HG03469 (cell line): ENCODE data around the gene BTG3.
A peak's percentile ranks its signal among the peaks of the same experiment; 100 is the strongest.

Source experiments
- ATAC-seq: cut with Tn5 transposase; IDR thresholded peaks from one replicate; pipeline ENCODE4 v1.9.1; 2021; ENCODE audit warnings: mild to moderate bottlenecking, moderate library complexity, moderate number of reproducible peaks; ENCODE audit not compliant: unreplicated experiment

BTG3 gene, protein sequence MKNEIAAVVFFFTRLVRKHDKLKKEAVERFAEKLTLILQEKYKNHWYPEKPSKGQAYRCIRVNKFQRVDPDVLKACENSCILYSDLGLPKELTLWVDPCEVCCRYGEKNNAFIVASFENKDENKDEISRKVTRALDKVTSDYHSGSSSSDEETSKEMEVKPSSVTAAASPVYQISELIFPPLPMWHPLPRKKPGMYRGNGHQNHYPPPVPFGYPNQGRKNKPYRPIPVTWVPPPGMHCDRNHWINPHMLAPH

DNA sequence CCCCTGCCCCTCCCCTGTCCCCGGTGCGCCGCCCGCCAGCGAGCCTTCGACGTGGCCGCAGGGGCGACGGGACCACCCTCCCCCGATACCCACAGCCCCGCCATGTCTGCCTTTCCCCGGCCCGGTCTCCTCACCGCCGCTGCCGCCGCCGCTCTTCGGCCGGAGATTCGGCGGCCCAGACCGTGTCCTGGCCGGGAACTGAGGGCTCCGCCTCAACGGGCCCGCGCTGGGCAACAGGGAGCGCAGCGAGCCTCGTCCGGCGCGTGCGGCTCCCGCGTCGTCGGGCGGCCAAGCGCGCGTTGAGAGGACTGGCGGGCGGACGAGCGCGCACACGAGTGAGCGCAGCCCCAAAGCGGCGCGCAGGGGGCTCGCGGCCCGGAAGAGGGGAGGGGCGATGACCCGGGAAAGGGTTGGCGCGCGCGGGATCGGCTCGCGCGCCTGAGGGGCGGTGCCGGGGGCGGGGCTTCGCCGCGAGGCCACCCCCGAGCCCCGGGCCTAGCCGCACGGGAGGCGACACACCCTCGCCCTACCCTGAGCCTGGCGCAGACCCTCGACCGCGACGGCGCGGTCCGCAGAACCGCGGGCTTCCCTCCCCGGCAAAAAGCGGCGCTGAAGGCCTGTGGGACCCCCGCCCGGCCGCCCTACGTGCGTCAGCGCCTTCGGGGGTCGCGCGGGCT is at the start of gene BTG3:
BTG3 (minus strand) TSS at position 337 of the 677 bp plus-strand sequence. CDS start 3,757 bp downstream, outside the sequence.
- peak; percentile 80 for ATAC-seq

DNA sequence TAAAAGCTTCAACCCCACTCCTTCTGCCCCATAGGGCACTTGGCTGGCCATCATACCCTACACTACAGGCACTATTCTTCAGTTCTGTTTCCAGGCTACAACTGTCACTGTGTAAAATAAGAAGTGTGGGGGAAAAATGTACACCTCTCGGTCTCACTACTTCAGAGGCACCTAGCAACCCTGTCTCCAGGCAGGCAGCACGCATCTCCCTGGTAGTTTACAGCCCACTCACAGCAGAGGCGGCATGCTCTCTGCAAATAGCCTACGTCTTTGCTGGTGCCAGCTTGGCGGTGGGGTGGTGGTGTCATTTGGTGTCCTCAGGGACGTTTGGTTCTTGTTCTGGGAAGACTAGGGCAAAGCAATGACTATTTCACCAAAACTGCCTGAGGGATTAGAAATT is 48.2 kb upstream of the BTG3 start:
- no peak for ATAC-seq

DNA sequence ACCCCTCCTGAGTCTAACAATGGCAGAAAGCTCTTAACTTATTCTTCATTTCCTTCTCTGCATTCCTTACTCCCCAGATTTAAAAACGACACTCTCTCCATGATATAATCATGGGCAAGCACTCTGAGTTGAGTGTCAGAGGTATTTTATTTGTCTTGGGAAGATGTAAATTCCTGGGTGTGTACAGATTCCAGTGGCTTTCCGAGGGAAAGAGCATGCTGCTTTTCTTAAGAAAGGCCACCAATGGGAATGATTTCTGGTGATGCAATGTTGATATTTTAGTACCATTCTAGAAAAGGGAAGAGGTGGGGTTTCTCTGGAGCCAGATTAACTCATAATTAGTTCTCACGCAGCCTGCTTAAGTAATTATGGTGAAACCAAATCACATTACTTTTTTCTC is 47.8 kb upstream of the BTG3 start:
- ATAC-seq, result no peak

DNA sequence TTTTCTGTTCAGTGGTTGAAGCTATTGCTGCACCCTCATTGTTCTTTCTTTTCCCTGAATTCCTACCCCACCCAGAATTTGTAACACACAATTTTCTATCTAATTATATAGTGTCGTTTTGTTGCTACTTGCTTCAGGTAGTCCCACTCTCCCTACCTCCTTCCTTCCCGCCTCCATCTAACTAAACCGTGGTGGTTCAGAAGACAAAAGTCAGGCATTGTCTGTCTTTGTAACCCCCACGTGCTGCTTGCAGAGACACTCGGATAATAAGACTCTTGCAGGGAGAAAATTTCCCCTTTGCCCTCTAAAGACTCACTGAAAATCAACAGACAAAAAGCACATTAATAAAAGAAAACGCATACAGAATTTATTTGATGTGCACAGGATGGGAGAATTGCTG is 46.2 kb upstream of the BTG3 start:
- no peak for ATAC-seq

DNA sequence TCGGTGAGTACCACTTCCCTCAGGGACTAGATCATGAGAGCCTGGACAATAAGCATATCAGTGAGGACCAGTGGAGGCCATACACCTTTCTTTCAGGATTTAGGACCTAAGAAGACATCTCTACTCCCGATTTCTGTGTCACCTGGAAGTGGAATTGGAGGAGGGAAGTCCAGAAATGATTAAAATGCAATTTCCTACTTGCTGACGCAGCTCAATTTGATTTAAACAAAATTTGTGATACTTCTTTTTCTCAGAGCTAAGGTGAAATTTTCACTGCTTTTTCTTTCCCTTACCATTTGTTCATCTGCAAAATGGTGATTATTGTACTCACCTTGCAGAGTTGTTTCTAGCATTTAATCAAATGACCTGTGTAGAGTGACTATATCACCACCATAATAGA is 38.8 kb upstream of the BTG3 start:
- ATAC-seq, result no peak

DNA sequence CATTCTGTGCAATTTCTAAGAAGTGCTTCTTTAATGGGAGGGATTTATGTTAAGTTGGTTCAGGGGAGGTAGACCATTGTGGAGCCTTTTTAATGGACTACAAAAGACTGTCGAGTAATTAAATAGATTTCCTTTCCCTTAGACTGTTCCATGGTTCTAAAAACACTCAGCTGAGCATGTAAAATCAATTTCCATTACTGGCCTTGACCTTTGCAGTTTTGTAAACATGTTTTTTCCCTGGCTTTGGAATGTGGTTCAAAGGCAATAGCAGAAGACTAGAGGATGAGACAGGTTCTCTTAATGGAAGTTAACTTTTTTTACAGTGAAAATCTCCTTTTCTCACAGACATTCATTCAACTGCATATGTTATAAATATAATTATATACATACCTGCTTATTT is 37.6 kb upstream of the BTG3 start:
- ATAC-seq, result no peak

DNA sequence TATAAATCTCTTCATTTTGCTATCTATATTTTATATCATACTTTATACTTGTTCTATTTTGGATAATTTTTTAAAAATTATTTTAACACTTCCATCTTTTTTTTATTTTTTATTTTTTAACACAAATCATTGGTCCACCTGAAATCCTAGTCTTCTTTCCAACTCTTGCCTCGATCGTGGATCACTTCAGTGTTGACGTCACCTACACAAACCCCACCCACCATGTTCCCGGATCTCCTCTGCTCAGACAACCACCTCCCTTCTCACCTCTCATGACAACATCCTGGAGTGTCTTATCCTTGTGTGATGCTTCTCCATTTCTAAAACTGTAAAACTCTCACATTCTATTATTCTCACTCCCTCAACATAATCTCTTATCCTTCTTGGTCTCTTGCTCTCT is 34.1 kb upstream of the BTG3 start:
- no peak for ATAC-seq

DNA sequence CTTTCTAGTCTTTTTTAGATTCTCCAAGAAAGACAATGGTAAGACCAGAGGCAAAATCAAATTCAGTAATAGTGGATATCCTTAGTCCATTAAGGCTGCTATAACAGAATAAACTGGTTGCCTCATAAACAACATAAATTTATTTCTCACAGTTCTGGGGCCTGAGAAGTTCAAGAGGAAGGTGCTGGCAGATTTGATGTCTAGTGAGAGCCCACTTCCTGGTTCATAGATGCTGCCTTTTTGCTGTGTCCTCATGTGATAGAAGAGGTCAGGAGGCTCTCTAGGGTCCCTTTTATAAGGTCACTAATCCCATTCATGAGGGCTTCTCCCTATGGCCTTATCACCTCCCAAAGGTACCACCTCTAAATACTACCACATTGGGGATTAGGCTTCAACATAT is 31.5 kb upstream of the BTG3 start:
- no peak for ATAC-seq

DNA sequence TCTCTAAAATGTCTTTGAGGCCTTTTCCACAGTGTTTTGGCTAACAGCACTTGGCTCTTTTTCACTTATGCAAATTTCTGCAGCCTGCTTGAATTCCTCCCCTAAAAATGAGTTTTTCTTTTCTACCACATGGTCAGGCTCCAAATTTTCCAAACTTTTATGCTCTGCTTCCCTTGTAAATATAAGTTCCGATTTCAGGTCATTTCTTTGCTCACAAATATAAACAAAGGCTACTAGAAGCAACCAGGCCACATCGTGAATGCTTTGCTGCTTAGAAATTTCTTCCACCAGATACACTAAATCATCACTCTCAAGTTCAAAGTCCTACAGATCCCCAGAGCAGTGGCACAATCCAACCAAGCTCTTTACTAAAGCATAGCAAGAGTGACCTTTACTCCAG is 28.1 kb upstream of the BTG3 start:
- ATAC-seq, result no peak

DNA sequence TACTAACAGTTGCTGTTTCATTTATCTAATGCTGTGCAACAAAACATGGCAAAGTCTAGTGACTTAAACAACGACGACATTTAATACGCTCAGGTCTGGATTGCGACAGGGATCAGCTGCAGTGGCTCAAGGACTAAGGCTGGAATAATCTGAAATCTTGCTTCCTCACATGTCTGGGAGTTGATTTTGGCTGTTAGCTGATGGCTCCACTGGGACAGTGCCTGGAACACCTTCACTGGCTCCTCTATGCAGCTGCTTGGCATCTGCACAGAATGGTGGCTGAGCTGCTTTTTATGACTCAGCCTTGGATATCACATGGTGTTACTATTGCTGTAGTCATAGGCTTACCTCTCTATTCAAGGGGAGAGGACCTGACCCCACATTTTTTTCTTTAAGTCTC is 24.0 kb upstream of the BTG3 start:
- ATAC-seq, result no peak

DNA sequence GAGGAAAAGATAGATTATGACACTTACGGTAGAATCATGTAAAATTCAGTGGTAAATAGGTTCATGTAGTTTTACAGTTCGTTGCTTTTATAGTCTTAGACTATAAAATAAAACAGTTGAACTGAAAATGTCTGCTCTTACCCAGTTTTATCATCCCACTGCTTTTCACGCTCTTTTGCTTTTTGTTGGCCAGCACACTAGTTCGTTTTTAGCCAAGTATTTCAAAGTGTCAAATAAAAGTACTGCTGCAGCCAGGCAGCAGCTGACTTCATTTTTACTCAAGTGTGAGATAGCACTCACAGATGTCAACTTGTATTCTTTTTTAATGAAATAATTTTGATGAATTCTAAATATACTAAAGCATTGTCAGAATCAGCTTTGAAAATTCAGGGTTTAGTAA is 18.5 kb upstream of the BTG3 start:
- no peak for ATAC-seq

DNA sequence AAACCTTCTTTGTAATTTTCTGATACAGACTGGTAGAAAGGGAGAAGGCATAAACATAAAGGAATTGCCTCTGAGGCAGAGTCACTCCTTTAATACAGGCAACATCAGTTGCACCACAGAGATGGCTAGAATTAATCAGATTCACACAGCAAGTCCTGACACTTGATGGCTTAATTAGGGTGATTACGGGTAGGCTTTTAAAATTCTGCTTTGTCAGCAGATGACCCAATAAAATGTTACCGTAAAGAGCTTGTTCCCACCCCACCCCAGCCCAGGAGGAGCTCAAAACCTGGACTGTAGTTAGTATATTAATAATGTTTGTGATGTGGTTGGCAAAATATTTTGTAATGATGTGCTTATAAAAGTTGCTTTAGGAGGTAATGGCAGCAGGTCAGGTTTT is 9.3 kb upstream of the BTG3 start:
- ATAC-seq, result no peak

DNA sequence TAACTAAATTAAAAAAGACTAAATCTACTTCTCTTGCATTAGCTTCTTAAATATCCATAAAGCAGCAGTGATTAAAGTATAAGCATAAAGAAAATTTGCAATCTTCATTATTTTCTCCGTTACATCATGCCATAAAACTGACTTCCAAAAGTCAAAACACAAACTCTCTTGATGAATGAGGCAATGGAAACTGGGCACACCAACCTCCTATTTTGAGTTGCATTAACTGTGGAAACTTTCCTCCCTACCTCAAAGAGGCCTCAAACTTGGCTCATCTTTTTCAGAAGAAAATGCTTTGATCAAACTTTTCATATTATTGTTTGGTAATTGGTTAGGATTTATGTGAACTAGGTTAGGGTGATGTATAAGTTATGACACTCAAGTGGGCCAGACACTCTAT is 4.1 kb upstream of the BTG3 start:
- ATAC-seq, result no peak

DNA sequence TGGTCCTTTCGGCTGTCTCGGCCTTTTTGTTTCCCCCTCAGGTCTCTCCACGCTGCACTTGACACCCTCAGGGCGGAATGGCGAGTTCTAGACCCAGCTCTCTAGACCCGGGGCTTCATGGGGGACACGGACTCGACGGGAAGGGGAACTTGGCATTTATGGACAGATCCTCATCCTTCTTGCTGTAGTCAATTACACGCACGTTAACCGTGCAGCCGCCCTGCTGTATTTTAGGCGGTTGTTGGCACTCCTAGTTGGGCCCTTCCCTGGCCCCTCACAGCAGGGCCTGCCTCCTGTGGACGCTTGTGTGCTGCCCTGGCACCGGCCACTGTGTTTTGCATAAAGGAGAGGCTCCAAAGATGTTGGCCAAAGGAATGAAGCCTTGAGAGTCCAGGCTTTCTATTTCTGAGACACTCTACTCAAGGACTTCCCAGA is 558 bp upstream of the BTG3 start:
- ATAC-seq, result no peak

DNA sequence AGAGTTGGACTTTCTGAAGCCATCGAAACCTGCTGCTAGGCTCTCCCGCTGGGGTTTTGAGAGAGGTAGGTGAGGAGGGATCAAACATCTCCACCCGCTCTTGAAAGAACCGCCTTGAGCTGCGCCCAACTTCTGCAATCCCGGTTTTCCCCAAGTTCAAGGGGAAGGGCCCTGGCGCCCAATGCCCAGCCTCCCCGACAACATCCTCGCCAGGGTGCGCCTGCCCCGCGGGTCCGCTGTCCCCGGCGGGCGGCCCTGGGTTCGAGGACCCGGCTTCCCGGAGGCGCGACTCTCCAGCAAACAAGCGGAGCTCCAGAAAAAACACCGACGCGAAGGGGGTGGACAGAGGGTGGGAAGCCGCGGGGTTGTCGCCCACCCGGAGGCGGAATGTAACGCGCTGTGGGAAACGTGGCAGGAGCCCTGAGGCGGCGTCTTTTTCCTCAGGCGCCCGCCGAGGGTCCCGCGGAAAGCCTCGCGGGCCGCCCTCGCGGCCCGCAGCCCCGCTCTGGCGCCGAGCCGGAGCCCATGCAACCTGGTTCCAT is 607 bp downstream of the BTG3 start:
- no peak for ATAC-seq

DNA sequence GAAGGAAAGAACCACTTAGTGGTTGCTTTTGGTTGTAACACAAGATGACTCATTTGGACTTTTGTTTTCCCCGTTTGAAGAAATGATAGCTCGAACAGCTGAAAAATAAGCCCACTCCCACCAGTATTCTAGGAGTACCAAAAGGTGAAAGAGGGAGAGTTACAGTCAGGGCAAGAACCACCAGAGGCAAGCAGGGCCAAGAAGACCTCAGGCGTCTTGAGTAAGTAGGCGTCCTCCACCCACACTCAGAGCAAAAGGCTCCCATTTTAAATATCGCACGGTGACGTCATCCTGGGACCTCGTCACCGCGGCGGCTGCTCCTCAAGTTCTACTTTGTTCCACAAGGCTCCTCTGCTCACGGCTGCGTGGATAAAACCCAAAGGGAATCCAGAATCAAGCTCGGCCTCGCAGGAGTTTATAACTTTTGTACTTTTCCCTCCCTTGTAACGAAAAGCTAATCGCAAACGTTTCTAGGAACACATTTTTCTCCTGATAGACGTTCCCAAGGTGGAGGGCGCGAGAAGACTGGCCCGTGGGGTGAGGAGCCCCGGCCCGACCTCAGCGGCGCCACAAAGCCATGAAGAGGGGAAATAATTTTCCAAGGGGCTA is 1.2 kb downstream of the BTG3 start:
- ATAC-seq, result peak; percentile 46

DNA sequence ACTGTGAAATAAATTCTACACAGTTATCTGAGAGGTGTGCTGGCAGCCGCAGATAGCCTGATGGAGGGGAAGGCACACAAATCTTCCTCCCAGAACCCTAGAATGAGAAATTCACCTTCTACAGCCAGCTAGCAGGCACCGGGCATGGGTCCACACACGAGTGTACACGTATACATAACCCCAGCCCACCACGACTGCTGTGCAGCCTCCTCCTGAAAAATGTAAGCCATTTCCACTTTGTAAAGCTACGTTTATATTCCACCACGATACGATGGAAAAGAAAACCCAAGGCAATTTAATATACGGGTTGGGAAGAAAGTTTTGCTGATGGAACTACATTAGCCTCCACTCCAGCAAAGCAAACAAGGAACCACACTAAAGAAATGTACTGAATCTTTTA is 1.8 kb downstream of the BTG3 start:
- no peak for ATAC-seq

DNA sequence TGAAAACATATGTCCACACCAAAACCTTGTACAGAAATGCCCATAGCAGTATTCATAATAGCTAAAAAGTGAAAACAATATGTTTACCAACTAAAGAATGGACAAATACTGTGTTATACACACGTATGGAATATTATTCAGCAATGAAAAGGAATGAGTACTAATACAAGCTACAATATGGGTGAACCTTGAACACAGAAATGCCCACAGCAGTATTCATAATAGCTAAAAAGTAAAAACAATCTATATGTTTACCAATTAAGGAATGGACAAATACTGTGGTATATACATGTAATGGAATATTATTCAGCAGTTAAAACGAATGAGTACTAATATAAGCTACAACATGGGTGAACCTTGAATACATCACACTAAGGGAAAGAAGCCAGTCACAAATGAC is 3.0 kb downstream of the BTG3 start:
- no peak for ATAC-seq

DNA sequence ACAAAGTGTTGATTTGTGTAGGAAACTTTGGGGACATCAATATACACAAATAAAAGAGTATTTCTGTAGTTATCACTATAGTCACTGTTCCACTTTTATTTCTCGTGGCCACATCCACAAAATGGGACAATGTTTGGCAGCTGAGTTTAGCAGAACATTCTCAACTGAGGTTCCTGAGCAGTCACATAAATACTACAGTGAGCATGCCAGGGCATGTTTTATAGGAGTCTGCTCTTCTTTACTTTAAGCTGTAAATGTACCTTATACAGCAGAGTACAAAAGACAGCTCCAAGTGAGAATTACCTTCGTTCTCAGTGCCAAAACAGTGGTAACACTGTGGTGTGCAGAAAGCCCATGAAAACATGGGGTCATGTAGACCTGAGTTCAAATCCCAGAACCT is 5.0 kb downstream of the BTG3 start:
- ATAC-seq, result no peak

DNA sequence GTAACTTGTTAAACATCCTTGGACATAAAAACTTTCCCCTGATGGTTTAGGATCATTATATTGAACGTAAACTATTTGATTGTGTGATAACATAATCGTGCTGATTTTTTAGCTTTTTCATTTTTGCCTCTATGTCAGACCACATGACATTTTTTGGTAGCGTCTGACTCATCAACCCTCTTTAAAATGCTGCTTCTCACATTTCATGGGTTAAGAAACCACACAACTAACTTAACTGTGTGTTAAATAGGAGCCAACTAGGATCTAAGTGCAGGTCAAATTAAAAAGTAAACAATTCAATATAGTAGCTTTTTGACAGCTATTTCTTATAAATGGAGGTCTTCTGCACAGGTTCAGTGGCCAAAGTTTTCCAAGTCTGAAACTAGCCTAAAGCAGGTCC is 9.8 kb downstream of the BTG3 start:
- no peak for ATAC-seq

DNA sequence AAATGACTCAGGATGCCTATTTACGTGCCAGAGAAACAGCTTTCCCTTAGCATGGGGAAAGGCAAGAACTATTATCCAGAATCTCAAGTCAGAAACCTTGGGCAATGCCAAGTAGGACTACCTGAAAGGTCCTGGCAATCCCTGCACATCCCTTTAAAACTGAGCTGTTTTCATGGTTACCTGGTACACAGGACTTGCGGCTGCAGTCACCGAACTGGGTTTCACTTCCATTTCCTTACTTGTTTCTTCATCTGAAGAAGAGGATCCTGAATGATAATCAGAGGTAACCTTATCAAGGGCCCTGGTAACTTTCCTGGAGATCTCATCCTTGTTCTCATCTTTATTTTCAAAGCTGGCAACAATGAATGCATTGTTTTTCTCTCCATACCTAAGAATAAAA is 14.3 kb downstream of the BTG3 start:
- peak; percentile 67 for ATAC-seq

DNA sequence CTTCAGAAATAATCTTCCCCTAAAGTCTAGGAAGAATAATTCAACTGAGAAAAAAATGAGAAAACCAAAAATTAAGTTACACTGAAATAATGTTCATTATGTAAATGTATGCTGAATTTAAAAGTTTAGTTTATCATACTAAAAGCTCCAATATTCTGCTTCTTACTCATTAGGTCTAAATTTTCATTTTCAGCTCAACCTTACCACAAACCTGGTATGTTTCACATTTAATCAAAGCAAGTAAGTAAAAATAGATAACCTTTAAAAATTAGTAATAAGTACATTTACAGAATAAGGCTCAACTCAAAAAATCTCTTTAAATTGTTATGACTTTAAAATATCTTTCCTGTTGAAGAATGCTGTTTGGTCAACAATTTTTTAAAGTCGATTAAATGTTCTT is 15.0 kb downstream of the BTG3 start:
- ATAC-seq, result peak; percentile 34
